HEK293T (cell line): Measurements from ENCODE around the gene CREB5.

Experiments
- NFRKB ChIP-seq: fragments of 450-650 bp; IDR thresholded peaks from 2 replicates; pipeline ENCODE4 v1.6.1; 2016; ENCODE audit warnings: mild to moderate bottlenecking, moderate library complexity
- TARDBP ChIP-seq: fragments of 450-650 bp; IDR thresholded peaks from 2 replicates; pipeline ENCODE4 v1.6.1; 2016

- TF ChIP-seq NFRKB (no peak), TARDBP (no peak)
Measured at GRCh38 chr7:28631995-28632394, 219.7 kb downstream of the CREB5 start.
